ENCODE results near the gene OAS1.

The OAS1 gene

GRCh38 chr12:112941528-112942335 lies 35.0 kb downstream of the OAS1 start:
- Histone ChIP-seq H3K79me2 (ENCODE audit: control insufficient read depth, low read length) (no peaks in the 10 kb centered on the region), H3F3A (ENCODE audit: control insufficient read depth, insufficient read depth) (peaks cover 13% of the 10 kb centered on the region), H3K9me3 (ENCODE audit: control insufficient read depth, insufficient read depth, low read length) (no peaks in the 10 kb centered on the region), H3K36me3 (ENCODE audit: control insufficient read depth, low read length) (no peaks in the 10 kb centered on the region), H4K20me1 (ENCODE audit: control insufficient read depth, insufficient read depth, low read depth, low read length) (no peaks in the 10 kb centered on the region), H3K27ac (ENCODE audit: low read depth, low read length) (no peak overlapping the region), H3K4me1 (ENCODE audit: control insufficient read depth, low read length) (peaks cover 32% of the 10 kb centered on the region), H3K4me3 (ENCODE audit: low read length) (no peak overlapping the region), H3K27me3 (ENCODE audit: control insufficient read depth, low read length) (no peaks in the 10 kb centered on the region), H3K9me2 (replicated peaks; ENCODE audit: control insufficient read depth, low read length) (no peaks in the 10 kb centered on the region), H3K4me2 (ENCODE audit: low read length) (no peak overlapping the region)
- no peak for TF ChIP-seq EZH2phosphoT487 (IDR thresholded peaks at IDR 0.05; ENCODE audit: borderline replicate concordance, low read length)
- no peak for TF ChIP-seq CTCF (IDR thresholded peaks at IDR 0.05; ENCODE audit: low read depth, low read length, poor library complexity, severe bottlenecking)

GRCh38 chr12:112942572-112942971 lies 35.8 kb downstream of the OAS1 start:
- H3K4me3 ChIP-seq (ENCODE audit: low read length) = no peak overlapping the region
- peaks cover 5% of the 10 kb centered on the region for H3F3A ChIP-seq (ENCODE audit: control insufficient read depth, insufficient read depth)
- peaks cover 32% of the 10 kb centered on the region for H3K4me1 ChIP-seq (ENCODE audit: control insufficient read depth, low read length)
- no peaks in the 10 kb centered on the region for H3K36me3 ChIP-seq (ENCODE audit: control insufficient read depth, low read length)
- no peaks in the 10 kb centered on the region for H3K9me2 ChIP-seq (replicated peaks; ENCODE audit: control insufficient read depth, low read length)
- no peaks in the 10 kb centered on the region for H4K20me1 ChIP-seq (ENCODE audit: control insufficient read depth, insufficient read depth, low read depth, low read length)
- TF ChIP-seq EZH2phosphoT487 (IDR thresholded peaks at IDR 0.05; ENCODE audit: borderline replicate concordance, low read length) (no peak), CTCF (IDR thresholded peaks at IDR 0.05; ENCODE audit: low read depth, low read length, poor library complexity, severe bottlenecking) (no peak)
- no peaks in the 10 kb centered on the region for H3K27me3 ChIP-seq (ENCODE audit: control insufficient read depth, low read length)
- H3K27ac ChIP-seq (ENCODE audit: low read depth, low read length) = no peak overlapping the region
- H3K4me2 ChIP-seq (ENCODE audit: low read length) = no peak overlapping the region
- no peaks in the 10 kb centered on the region for H3K79me2 ChIP-seq (ENCODE audit: control insufficient read depth, low read length)
- no peaks in the 10 kb centered on the region for H3K9me3 ChIP-seq (ENCODE audit: control insufficient read depth, insufficient read depth, low read length)

- H3K9me2 ChIP-seq (replicated peaks; ENCODE audit: control insufficient read depth, low read length) = no peaks in the 10 kb centered on the region
- no peaks in the 10 kb centered on the region; the same call in 1 of the 2 replicates for H3F3A ChIP-seq (ENCODE audit: control insufficient read depth, insufficient read depth)
- no peaks in the 10 kb centered on the region for H3K9me3 ChIP-seq (ENCODE audit: control insufficient read depth, insufficient read depth, low read length)
- H4K20me1 ChIP-seq (ENCODE audit: control insufficient read depth, insufficient read depth, low read depth, low read length) = no peaks in the 10 kb centered on the region
- no peak overlapping the region for H3K4me2 ChIP-seq (ENCODE audit: low read length)
- peaks cover 18% of the 10 kb centered on the region for H3K4me1 ChIP-seq (ENCODE audit: control insufficient read depth, low read length)
- H3K36me3 ChIP-seq (ENCODE audit: control insufficient read depth, low read length) = no peaks in the 10 kb centered on the region
- H3K27me3 ChIP-seq (ENCODE audit: control insufficient read depth, low read length) = no peaks in the 10 kb centered on the region
- TF ChIP-seq CTCF (IDR thresholded peaks at IDR 0.05; ENCODE audit: low read depth, low read length, poor library complexity, severe bottlenecking) (no peak), EZH2phosphoT487 (IDR thresholded peaks at IDR 0.05; ENCODE audit: borderline replicate concordance, low read length) (no peak)
- no peak overlapping the region for H3K27ac ChIP-seq (ENCODE audit: low read depth, low read length)
- no peaks in the 10 kb centered on the region for H3K79me2 ChIP-seq (ENCODE audit: control insufficient read depth, low read length)
- no peak overlapping the region for H3K4me3 ChIP-seq (ENCODE audit: low read length)
Measured at GRCh38 chr12:112944024-112944690, 37.4 kb downstream of the OAS1 start.

Data from DOHH2 (cell line).